Gastrocnemius medialis (tissue), 4 donors: ENCODE measurements around the gene KRT82. TPM values are rescaled to one million over a fixed set of nuclear protein-coding genes. Genes with fewer than 3 reads are reported as not detected.

Source experiments
- ATAC-seq, 2 donors: fragments of 150-250 bp; one replicate each; pipeline ENCODE4 v1.9.1; 2016
- DNase-seq, 2 donors: peaks; one replicate each; pipeline ENCODE4 v3.0.0-alpha.2; 2019
- H3K27ac ChIP-seq, 4 donors: fragments of 200-600 bp; sonication (generic); 1 replicate in 1 of 4; 2 replicates in 3 of 4; pipeline ENCODE4 v1.5.1; 2016 to 2018; ENCODE audit warnings: mild to moderate bottlenecking in 2 of 4, moderate library complexity in 1 of 4
- H3K27me3 ChIP-seq, 3 donors: fragments of 200-600 bp; sonication (generic) in 2 of 3; 1 replicate in 1 of 3; 2 replicates in 2 of 3; pipeline versions ENCODE4 v1.5.1 to v1.6.0; 2016 to 2019; ENCODE audit warnings: mild to moderate bottlenecking in 1 of 3, moderate library complexity in 1 of 3
- H3K36me3 ChIP-seq, 2 donors: fragments of 200-600 bp; sonication (generic) in 1 of 2; one replicate each; pipeline ENCODE4 v1.5.1; 2017 to 2018
- H3K4me1 ChIP-seq, 2 donors: fragments of 200-600 bp; sonication (generic) in 1 of 2; one replicate each; pipeline ENCODE4 v1.5.1; 2016 to 2017; ENCODE audit warnings: mild to moderate bottlenecking in 2 of 2
- H3K4me3 ChIP-seq, 4 donors: fragments of 200-600 bp; sonication (generic) in 3 of 4; 1 replicate in 1 of 4; 2 replicates in 3 of 4; pipeline ENCODE4 v1.5.1; 2016 to 2019; ENCODE audit warnings: mild to moderate bottlenecking in 2 of 4
- H3K9me3 ChIP-seq, 3 donors: fragments of 200-600 bp; sonication (generic) in 2 of 3; 1 replicate in 1 of 3; 2 replicates in 2 of 3; pipeline ENCODE4 v1.5.1; 2016 to 2019
- POLR2A ChIP-seq, 2 donors: fragments of 450-650 bp; IDR thresholded peaks; one replicate each; pipeline ENCODE4 v1.6.1; 2017; ENCODE audit warnings: antibody characterized with exemption in 2 of 2, mild to moderate bottlenecking in 2 of 2, moderate library complexity in 2 of 2
- in situ Hi-C, 4 donors: fragments of 200-750 bp; cut with MboI; loops; one replicate each; pipeline versions ENCODE4 v1.15.0 to v1.8.0; 2017; ENCODE audit warnings: low sequenced_read_pairs in 4 of 4
- intact Hi-C: fragments of 100-400 bp; cut with DNase I; formaldehyde crosslinking; loops from one replicate; pipeline ENCODE4 v1.15.1; 2023; ENCODE audit warnings: low total_unique reads
- total RNA-seq, 4 donors: library from RNA; depleted of rRNA; stranded (reverse); fragments of >200 nt; gene quantifications; one replicate each; pipeline versions ENCODE4 v1.1.0 to v1.2.3, GENCODE V29; 2016
- TF ChIP-seq, protein P1 (sequence below), 5 experiments: fragments of 450-650 bp in 3 of 5; fragments of 200-600 bp in 2 of 5; sonication (generic) in 2 of 5; IDR thresholded peaks in 4 of 5; conservative IDR thresholded peaks in 1 of 5; 1 replicate in 4 of 5; 2 replicates in 1 of 5; pipeline ENCODE4 v1.5.1; 2016 to 2019; ENCODE audit warnings: antibody characterized with exemption in 5 of 5, mild to moderate bottlenecking in 3 of 5, moderate library complexity in 3 of 5

KRT82 gene
- total RNA-seq, 4 donors from 2014 or later = not detected

DNA sequence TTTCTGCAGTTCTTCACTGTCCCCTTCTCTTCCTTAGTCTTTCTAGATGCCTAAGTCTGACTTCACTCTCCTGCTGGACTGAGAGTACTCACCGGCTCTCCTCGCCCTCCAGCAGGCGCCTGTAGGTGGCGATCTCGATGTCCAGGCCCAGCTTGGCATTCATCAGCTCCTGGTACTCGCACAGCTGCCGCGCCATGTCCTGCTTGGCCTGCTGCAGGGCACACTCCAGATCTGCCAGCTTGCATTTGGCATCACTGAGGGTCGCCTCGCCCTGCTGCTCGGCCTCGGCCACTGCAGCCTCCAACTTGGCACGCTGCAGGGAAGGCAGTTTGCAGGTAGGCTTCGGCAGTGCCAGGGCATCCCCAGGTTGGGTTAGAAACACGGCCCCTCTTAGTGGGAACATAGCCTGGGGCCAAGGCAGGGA lies 25.9 kb downstream of the KRT82 start:
- no peaks in the 10 kb centered on the region for H3K4me1 ChIP-seq
- DNase-seq = no peak
- intact Hi-C loops = no loop called here
- no peak for ATAC-seq
- H3K27me3 ChIP-seq = no peaks in the 10 kb centered on the region
- no peak for TF ChIP-seq POLR2A (IDR thresholded peaks at IDR 0.05)
- TF ChIP-seq, protein P1, sequence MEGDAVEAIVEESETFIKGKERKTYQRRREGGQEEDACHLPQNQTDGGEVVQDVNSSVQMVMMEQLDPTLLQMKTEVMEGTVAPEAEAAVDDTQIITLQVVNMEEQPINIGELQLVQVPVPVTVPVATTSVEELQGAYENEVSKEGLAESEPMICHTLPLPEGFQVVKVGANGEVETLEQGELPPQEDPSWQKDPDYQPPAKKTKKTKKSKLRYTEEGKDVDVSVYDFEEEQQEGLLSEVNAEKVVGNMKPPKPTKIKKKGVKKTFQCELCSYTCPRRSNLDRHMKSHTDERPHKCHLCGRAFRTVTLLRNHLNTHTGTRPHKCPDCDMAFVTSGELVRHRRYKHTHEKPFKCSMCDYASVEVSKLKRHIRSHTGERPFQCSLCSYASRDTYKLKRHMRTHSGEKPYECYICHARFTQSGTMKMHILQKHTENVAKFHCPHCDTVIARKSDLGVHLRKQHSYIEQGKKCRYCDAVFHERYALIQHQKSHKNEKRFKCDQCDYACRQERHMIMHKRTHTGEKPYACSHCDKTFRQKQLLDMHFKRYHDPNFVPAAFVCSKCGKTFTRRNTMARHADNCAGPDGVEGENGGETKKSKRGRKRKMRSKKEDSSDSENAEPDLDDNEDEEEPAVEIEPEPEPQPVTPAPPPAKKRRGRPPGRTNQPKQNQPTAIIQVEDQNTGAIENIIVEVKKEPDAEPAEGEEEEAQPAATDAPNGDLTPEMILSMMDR (IDR thresholded peaks at IDR 0.05 in 4 of 5, conservative IDR thresholded peaks at IDR 0.05 in 1 of 5) = no peak
- no peaks in the 10 kb centered on the region for H3K36me3 ChIP-seq
- no peak overlapping the region for H3K4me3 ChIP-seq
- no peaks in the 10 kb centered on the region for H3K9me3 ChIP-seq
- in situ Hi-C loops = loop anchor here in 1 of 4 donors (25.0 kb wide), 1 partner anchor 607 kb away; no protein-coding TSS in a partner anchor
- H3K27ac ChIP-seq = no peak overlapping the region

DNA sequence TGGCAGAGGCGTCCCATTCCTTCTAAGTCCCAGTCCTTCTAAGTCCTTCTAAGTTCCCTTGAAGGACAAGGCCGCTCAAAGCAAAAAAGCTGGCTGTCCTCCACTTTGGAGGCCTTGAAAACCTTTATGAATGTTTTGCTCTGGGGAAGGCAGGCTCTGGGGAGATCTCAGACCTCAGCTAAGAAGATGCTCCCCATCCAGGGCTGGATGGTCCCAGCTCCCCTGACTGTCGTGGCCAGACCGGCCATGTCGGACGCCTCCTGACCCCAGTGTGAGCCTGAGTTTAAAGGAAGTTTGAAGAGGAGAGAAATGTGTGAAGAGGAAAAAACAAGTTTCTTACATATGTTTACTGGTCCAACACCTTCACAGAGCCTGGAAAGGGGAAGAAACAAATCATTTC lies 26.6 kb downstream of the KRT82 start:
- ATAC-seq = no peak
- TF ChIP-seq, protein P1 (IDR thresholded peaks at IDR 0.05 in 4 of 5, conservative IDR thresholded peaks at IDR 0.05 in 1 of 5) = no peak
- no peak for TF ChIP-seq POLR2A (IDR thresholded peaks at IDR 0.05)
- DNase-seq = no peak
- no peaks in the 10 kb centered on the region for H3K4me1 ChIP-seq
- intact Hi-C loops (no loop called here), in situ Hi-C loops (loop anchor here in 2 of 4 donors (10.0 to 25.0 kb wide), 2 partner anchors 505 to 608 kb away; no protein-coding TSS in a partner anchor)
- no peak overlapping the region for H3K4me3 ChIP-seq
- no peaks in the 10 kb centered on the region for H3K27me3 ChIP-seq
- no peaks in the 10 kb centered on the region for H3K36me3 ChIP-seq
- no peaks in the 10 kb centered on the region for H3K9me3 ChIP-seq
- no peak overlapping the region for H3K27ac ChIP-seq

DNA sequence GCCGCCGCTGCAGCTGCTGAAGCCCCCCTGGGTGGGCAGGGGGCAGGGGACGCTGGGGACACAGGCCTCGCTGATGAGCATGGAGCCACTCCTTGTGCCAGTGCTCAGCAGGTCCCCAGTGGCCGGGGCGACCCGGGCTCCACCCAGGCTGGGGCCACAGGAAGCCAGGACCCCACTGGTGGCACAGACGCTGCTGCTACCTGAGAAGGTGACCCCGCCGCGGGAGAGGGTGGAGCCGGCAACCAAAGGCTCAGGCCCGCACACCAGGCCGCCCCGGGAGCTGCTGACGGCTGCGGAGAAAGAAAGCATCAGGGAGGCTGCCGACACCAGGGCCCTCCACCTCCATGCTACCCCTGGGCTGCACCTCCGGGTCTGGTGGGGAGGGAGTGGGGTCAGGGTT lies 28.0 kb downstream of the KRT82 start:
- no peaks in the 10 kb centered on the region for H3K27me3 ChIP-seq
- no peak for DNase-seq
- no peak for ATAC-seq
- no peaks in the 10 kb centered on the region for H3K36me3 ChIP-seq
- no peak for TF ChIP-seq POLR2A (IDR thresholded peaks at IDR 0.05)
- TF ChIP-seq, protein P1 (IDR thresholded peaks at IDR 0.05 in 4 of 5, conservative IDR thresholded peaks at IDR 0.05 in 1 of 5) = no peak
- H3K4me3 ChIP-seq = no peak overlapping the region
- in situ Hi-C loops = loop anchor here in 2 of 4 donors (10.0 to 25.0 kb wide), 2 partner anchors 507 to 609 kb away; no protein-coding TSS in a partner anchor
- intact Hi-C loops = no loop called here
- H3K27ac ChIP-seq = no peak overlapping the region
- H3K4me1 ChIP-seq = no peaks in the 10 kb centered on the region
- no peaks in the 10 kb centered on the region for H3K9me3 ChIP-seq

DNA sequence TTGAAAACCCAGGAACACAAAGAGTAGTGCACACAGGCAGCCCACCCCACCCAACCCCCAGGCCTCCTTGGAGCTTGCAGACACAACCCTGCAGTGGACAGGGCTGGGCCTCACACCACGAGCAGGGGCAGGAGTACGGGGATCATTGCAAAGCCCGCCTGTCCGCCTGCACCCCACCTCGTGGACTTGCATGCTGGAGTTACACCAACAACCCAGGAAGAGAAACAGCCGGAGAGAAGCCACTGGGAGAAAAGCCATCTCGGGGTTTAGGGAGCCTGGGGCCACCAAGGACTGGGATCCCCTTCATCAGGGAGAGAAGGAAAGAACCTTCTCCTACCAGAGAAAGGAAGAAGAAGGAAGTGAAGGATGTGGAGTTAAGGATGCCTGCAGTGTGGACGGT lies 28.9 kb downstream of the KRT82 start:
- in situ Hi-C loops (loop anchor here in 2 of 4 donors (10.0 to 25.0 kb wide), 2 partner anchors 508 to 610 kb away; no protein-coding TSS in a partner anchor), intact Hi-C loops (no loop called here)
- Histone ChIP-seq H3K4me3 (no peak overlapping the region), H3K9me3 (no peaks in the 10 kb centered on the region), H3K36me3 (no peaks in the 10 kb centered on the region), H3K4me1 (no peaks in the 10 kb centered on the region), H3K27ac (no peak overlapping the region), H3K27me3 (no peaks in the 10 kb centered on the region)
- ATAC-seq (no peak), DNase-seq (no peak)
- TF ChIP-seq, protein P1 (IDR thresholded peaks at IDR 0.05 in 4 of 5, conservative IDR thresholded peaks at IDR 0.05 in 1 of 5) = no peak
- no peak for TF ChIP-seq POLR2A (IDR thresholded peaks at IDR 0.05)
